Measurements from ENCODE around the gene ZNF777. TPM values are rescaled to one million over a fixed set of nuclear protein-coding genes. Genes with fewer than 3 reads are reported as not detected.

ZNF777 gene
- total RNA-seq, 2 donors from 2014 or later, result 9.7 to 11.1 TPM

GRCh38 chr7:149430192-149430591 lies 30.7 kb downstream of the ZNF777 start:
- Mint-ChIP-seq H3K36me3 (ENCODE audit: low read depth) (peaks cover 42% of the 10 kb centered on the region), H3K4me3 (no peak overlapping the region), H3K27me3 (ENCODE audit: insufficient read depth) (peaks cover 2% of the 10 kb centered on the region), H3K9me3 (no peaks in the 10 kb centered on the region), H3K4me1 (no peaks in the 10 kb centered on the region), H3K27ac (no peak overlapping the region)
- H3K4me1 ChIP-seq (ENCODE audit: control insufficient read depth, insufficient read depth, low read length), result no peaks in the 10 kb centered on the region
- peaks cover 30% of the 10 kb centered on the region for H3K36me3 ChIP-seq (ENCODE audit: control insufficient read depth, insufficient read depth, low read length)
- no peak for TF ChIP-seq CTCF (conservative IDR thresholded peaks at IDR 0.05)
- no peak overlapping the region for H3K9ac ChIP-seq (ENCODE audit: extremely low read depth, low read length, poor library complexity, severe bottlenecking)
- no peak overlapping the region for H3K4me3 ChIP-seq (ENCODE audit: low read length)
- H3K27ac ChIP-seq (ENCODE audit: low read depth, low read length), result no peak overlapping the region
- H3K9me3 ChIP-seq (ENCODE audit: control insufficient read depth, low read length), result no peaks in the 10 kb centered on the region
- no peak for DNase-seq
- 88 to 96% methylated on average over 3 to 4 of the region's 4 CpGs for WGBS, 2 experiments (ENCODE audit: insufficient coverage in 1 of 2, insufficient read length in 1 of 2)
- no peaks in the 10 kb centered on the region for H3K27me3 ChIP-seq (ENCODE audit: control insufficient read depth, insufficient read depth, low read length, poor library complexity, severe bottlenecking)

GRCh38 chr7:149427893-149428292 lies 33.0 kb downstream of the ZNF777 start:
- H3K27ac Mint-ChIP-seq, result no peak overlapping the region
- Histone ChIP-seq H3K27me3 (ENCODE audit: control insufficient read depth, insufficient read depth, low read length, poor library complexity, severe bottlenecking) (no peaks in the 10 kb centered on the region), H3K4me3 (ENCODE audit: low read length) (no peak overlapping the region), H3K36me3 (ENCODE audit: control insufficient read depth, insufficient read depth, low read length) (peaks cover 10% of the 10 kb centered on the region), H3K9me3 (ENCODE audit: control insufficient read depth, low read length) (no peaks in the 10 kb centered on the region), H3K4me1 (ENCODE audit: control insufficient read depth, insufficient read depth, low read length) (no peaks in the 10 kb centered on the region), H3K27ac (ENCODE audit: low read depth, low read length) (no peak overlapping the region), H3K9ac (ENCODE audit: extremely low read depth, low read length, poor library complexity, severe bottlenecking) (no peak overlapping the region)
- no peak for TF ChIP-seq CTCF (conservative IDR thresholded peaks at IDR 0.05)
- H3K9me3 Mint-ChIP-seq, result no peaks in the 10 kb centered on the region
- DNase-seq, result no peak
- H3K4me3 Mint-ChIP-seq, result no peak overlapping the region
- peaks cover 22% of the 10 kb centered on the region for H3K36me3 Mint-ChIP-seq (ENCODE audit: low read depth)
- peaks cover 11% of the 10 kb centered on the region for H3K4me1 Mint-ChIP-seq
- peaks cover 21% of the 10 kb centered on the region for H3K27me3 Mint-ChIP-seq (ENCODE audit: insufficient read depth)
- 95 to 100% methylated on average over 2 of the region's 2 CpGs for WGBS, 2 experiments (ENCODE audit: insufficient coverage in 1 of 2, insufficient read length in 1 of 2)

- Mint-ChIP-seq H3K27ac (no peak overlapping the region), H3K27me3 (ENCODE audit: insufficient read depth) (peaks cover 21% of the 10 kb centered on the region), H3K4me3 (no peak overlapping the region), H3K9me3 (no peaks in the 10 kb centered on the region), H3K36me3 (ENCODE audit: low read depth) (peaks cover 16% of the 10 kb centered on the region), H3K4me1 (peaks cover 11% of the 10 kb centered on the region)
- Histone ChIP-seq H3K27ac (ENCODE audit: low read depth, low read length) (no peak overlapping the region), H3K9me3 (ENCODE audit: control insufficient read depth, low read length) (no peaks in the 10 kb centered on the region), H3K36me3 (ENCODE audit: control insufficient read depth, insufficient read depth, low read length) (peaks cover 8% of the 10 kb centered on the region), H3K9ac (ENCODE audit: extremely low read depth, low read length, poor library complexity, severe bottlenecking) (no peak overlapping the region), H3K4me1 (ENCODE audit: control insufficient read depth, insufficient read depth, low read length) (no peaks in the 10 kb centered on the region), H3K27me3 (ENCODE audit: control insufficient read depth, insufficient read depth, low read length, poor library complexity, severe bottlenecking) (no peaks in the 10 kb centered on the region), H3K4me3 (ENCODE audit: low read length) (no peak overlapping the region)
- 87 to 100% methylated on average over 3 to 4 of the region's 4 CpGs for WGBS, 2 experiments (ENCODE audit: insufficient coverage in 1 of 2, insufficient read length in 1 of 2)
- DNase-seq, result no peak
- TF ChIP-seq CTCF (conservative IDR thresholded peaks at IDR 0.05), result no peak
These were observed 33.7 kb downstream of the ZNF777 start for GRCh38 chr7:149427096-149427680.
